ENCODE data around the gene ARMC5. TPM values are rescaled to one million over a fixed set of nuclear protein-coding genes. Genes with fewer than 3 reads are reported as not detected.
A peak's percentile ranks its signal among the peaks of the same experiment; 100 is the strongest.

Gene ARMC5
- total RNA-seq, 3 donors from 2014 or later: 8.3 to 9.9 (median 8.5) TPM

GRCh38 chr16:31459687-31460581 lies 633 bp downstream of the ARMC5 start:
- DNase-seq (peak; percentile 100), ATAC-seq (peak; percentile 90)
- intact Hi-C loops (cut with DNase I, micrococcal nuclease): loop anchor here in 1 of 2 donors (5.0 kb wide), 1 partner anchor 412 kb away; the partner anchor contains the start of gene ZNF267
- Histone ChIP-seq H3K4me1 (ENCODE audit: low read depth) (peaks cover 32% of the 10 kb centered on the region), H3K36me3 (ENCODE audit: low read depth) (no peaks in the 10 kb centered on the region), H3K4me3 (peak overlapping the region; percentile 66), H3K9me3 (no peaks in the 10 kb centered on the region)
- no peak for TF ChIP-seq CTCF (IDR thresholded peaks at IDR 0.05)

GRCh38 chr16:31460582-31461002 lies 1.3 kb downstream of the ARMC5 start:
- intact Hi-C loops (cut with DNase I, micrococcal nuclease): no loop called here
- peak; percentile 50 for TF ChIP-seq CTCF (IDR thresholded peaks at IDR 0.05)
- no peak overlapping the region for H3K4me3 ChIP-seq
- DNase-seq: peak in 2 of 3 donors; percentile 35 to 64
- H3K9me3 ChIP-seq: no peaks in the 10 kb centered on the region
- no peaks in the 10 kb centered on the region for H3K36me3 ChIP-seq (ENCODE audit: low read depth)
- ATAC-seq: no peak
- peaks cover 29% of the 10 kb centered on the region for H3K4me1 ChIP-seq (ENCODE audit: low read depth)

GRCh38 chr16:31461201-31461920 lies 2.1 kb downstream of the ARMC5 start:
- intact Hi-C loops (cut with DNase I, micrococcal nuclease): no loop called here
- Histone ChIP-seq H3K4me3 (no peak overlapping the region), H3K4me1 (ENCODE audit: low read depth) (peaks cover 22% of the 10 kb centered on the region), H3K36me3 (ENCODE audit: low read depth) (no peaks in the 10 kb centered on the region), H3K9me3 (no peaks in the 10 kb centered on the region)
- TF ChIP-seq CTCF (IDR thresholded peaks at IDR 0.05): no peak
- no peak for DNase-seq
- ATAC-seq: no peak

- Histone ChIP-seq H3K36me3 (ENCODE audit: low read depth) (no peaks in the 10 kb centered on the region), H3K4me1 (ENCODE audit: low read depth) (peaks cover 14% of the 10 kb centered on the region), H3K9me3 (no peaks in the 10 kb centered on the region), H3K4me3 (no peak overlapping the region)
- DNase-seq (peak in 1 of 3 donors; percentile 39), ATAC-seq (no peak)
- no peak for TF ChIP-seq CTCF (IDR thresholded peaks at IDR 0.05)
- intact Hi-C loops (cut with DNase I, micrococcal nuclease): no loop called here
These were observed 2.9 kb downstream of the ARMC5 start for GRCh38 chr16:31461921-31462804.

- Histone ChIP-seq H3K9me3 (no peaks in the 10 kb centered on the region), H3K4me1 (ENCODE audit: low read depth) (peaks cover 5% of the 10 kb centered on the region), H3K36me3 (ENCODE audit: low read depth) (no peaks in the 10 kb centered on the region), H3K4me3 (no peak overlapping the region)
- ATAC-seq (no peak), DNase-seq (peak in 2 of 3 donors; percentile 27 to 56)
- TF ChIP-seq CTCF (IDR thresholded peaks at IDR 0.05): no peak
- intact Hi-C loops (cut with DNase I, micrococcal nuclease): no loop called here
These were observed 5.1 kb downstream of the ARMC5 start for GRCh38 chr16:31464348-31464769.
